Stomach (tissue), 4 donors: Measurements from ENCODE around the gene IL17REL.

ENCODE experiments used
- POLR2A ChIP-seq, 4 donors: fragments of 450-650 bp; IDR thresholded peaks; one replicate each; pipeline ENCODE4 v1.6.1; 2016; ENCODE audit warnings: antibody characterized with exemption in 4 of 4, control low read depth in 2 of 4, mild to moderate bottlenecking in 1 of 4, moderate library complexity in 1 of 4
- POLR2AphosphoS5 ChIP-seq, 3 donors: sonication (generic); formaldehyde crosslinking; IDR thresholded peaks; one replicate each; pipeline ENCODE4 v1.6.1; 2016; ENCODE audit warnings: antibody characterized with exemption in 3 of 3
- TF ChIP-seq, protein P1 (sequence below), 7 experiments: fragments of 450-650 bp in 4 of 7; fragments of 200-600 bp in 3 of 7; sonication (generic) in 3 of 7; IDR thresholded peaks; one replicate each; pipeline ENCODE4 v1.5.1; 2016 to 2019; ENCODE audit warnings: antibody characterized with exemption in 7 of 7, control low read depth in 2 of 7, mild to moderate bottlenecking in 1 of 7

DNA sequence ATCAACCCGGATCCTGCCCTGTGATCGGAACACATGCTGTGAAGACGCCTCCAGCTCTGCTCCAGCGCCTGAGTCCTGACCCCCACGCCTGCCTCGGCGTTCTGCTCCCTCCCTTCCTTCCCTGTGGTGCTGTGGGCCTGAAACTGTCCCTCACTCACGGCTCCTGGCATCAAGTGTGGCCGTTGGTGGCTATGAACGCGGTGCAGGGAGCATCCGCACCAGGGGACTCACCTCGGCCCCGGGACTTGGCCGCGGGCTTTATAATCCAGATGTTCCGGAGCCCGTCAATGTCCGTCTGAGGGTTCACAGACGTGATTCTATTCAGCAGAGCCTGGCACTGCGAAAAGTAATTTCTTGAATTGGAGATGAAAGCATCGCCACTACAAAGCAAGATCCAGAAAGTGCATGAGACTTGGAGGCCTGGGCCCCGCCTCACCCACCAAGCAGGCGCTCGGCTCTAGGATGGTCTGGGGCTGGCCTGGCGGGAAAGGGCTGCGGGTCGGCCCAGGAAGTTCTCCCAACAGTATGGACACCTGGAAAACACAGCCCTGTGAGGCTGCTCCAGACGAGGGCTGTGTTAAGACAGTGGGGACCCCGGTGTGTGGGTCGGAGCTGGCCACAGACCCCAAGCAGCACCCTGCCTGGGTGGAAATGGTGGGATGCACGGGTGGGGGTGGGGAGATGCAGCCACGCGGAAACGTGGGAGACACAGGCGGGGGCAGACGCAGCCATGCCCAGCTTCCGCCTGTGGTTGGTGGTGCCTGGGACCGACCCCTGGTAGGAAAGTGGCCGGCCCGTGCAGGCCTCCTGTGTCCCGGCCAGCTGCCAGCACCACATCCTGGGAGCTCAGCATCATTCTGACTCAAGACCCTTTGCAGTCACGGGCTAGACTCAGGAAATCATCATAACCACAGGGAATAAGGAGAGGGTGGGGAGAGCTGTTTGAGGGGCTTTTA lies 21.8 kb upstream of the IL17REL start:
- TF ChIP-seq POLR2A (IDR thresholded peaks at IDR 0.05): no peak
- no peak for TF ChIP-seq POLR2AphosphoS5 (IDR thresholded peaks at IDR 0.05)
- TF ChIP-seq, protein P1, sequence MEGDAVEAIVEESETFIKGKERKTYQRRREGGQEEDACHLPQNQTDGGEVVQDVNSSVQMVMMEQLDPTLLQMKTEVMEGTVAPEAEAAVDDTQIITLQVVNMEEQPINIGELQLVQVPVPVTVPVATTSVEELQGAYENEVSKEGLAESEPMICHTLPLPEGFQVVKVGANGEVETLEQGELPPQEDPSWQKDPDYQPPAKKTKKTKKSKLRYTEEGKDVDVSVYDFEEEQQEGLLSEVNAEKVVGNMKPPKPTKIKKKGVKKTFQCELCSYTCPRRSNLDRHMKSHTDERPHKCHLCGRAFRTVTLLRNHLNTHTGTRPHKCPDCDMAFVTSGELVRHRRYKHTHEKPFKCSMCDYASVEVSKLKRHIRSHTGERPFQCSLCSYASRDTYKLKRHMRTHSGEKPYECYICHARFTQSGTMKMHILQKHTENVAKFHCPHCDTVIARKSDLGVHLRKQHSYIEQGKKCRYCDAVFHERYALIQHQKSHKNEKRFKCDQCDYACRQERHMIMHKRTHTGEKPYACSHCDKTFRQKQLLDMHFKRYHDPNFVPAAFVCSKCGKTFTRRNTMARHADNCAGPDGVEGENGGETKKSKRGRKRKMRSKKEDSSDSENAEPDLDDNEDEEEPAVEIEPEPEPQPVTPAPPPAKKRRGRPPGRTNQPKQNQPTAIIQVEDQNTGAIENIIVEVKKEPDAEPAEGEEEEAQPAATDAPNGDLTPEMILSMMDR (IDR thresholded peaks at IDR 0.05): no peak
